Right lobe of liver (tissue), 6 donors: ENCODE results near the gene KCNQ5. TPM values are rescaled to one million over a fixed set of nuclear protein-coding genes. Genes with fewer than 3 reads are reported as not detected.

ENCODE experiments used
- ATAC-seq, 4 donors: fragments of 200-7000 bp; cut with Tn5 transposase; one replicate each; pipeline ENCODE4 v1.9.1; 2020; ENCODE audit warnings: mild to moderate bottlenecking in 4 of 4, moderate library complexity in 4 of 4
- DNase-seq, 3 donors: peaks; one replicate each; pipeline ENCODE4 v3.0.0-alpha.2; 2020
- H3K27ac ChIP-seq, 3 donors: fragments of 200-600 bp; one replicate each; pipeline ENCODE4 v1.8.0; 2022
- H3K27me3 ChIP-seq, 2 donors: fragments of 200-600 bp; one replicate each; pipeline ENCODE4 v1.8.0; 2022
- H3K36me3 ChIP-seq, 4 donors: fragments of 200-600 bp; sonication (generic) in 1 of 4; one replicate each; pipeline versions ENCODE4 v1.5.1 to v1.8.0; 2017 to 2022; ENCODE audit warnings: control low read depth in 1 of 4
- H3K4me1 ChIP-seq, 4 donors: fragments of 200-600 bp; sonication (generic) in 1 of 4; one replicate each; pipeline versions ENCODE4 v1.5.1 to v1.8.0; 2017 to 2022; ENCODE audit warnings: control low read depth in 1 of 4
- H3K4me3 ChIP-seq, 3 donors: fragments of 200-600 bp; one replicate each; pipeline ENCODE4 v1.8.0; 2022
- H3K9me3 ChIP-seq, 4 donors: fragments of 200-600 bp; sonication (generic) in 1 of 4; one replicate each; pipeline versions ENCODE4 v1.5.1 to v1.8.0; 2017 to 2022; ENCODE audit warnings: control low read depth in 1 of 4
- CTCF ChIP-seq, 4 donors: fragments of 200-600 bp in 3 of 4; fragments of 450-650 bp in 1 of 4; IDR thresholded peaks; one replicate each; pipeline versions ENCODE4 v1.5.1 to v1.8.0; 2016 to 2022; ENCODE audit warnings: antibody characterized with exemption in 4 of 4, mild to moderate bottlenecking in 2 of 4
- POLR2A ChIP-seq: fragments of 450-650 bp; IDR thresholded peaks from one replicate; pipeline ENCODE4 v1.6.1; 2017; ENCODE audit warnings: antibody characterized with exemption, mild to moderate bottlenecking
- WGBS: methylation state at CpG from one replicate; pipeline ENCODE4 v1.1.6; 2018; ENCODE audit warnings: low coverage, low lambda C conversion rate; ENCODE audit not compliant: insufficient coverage; ENCODE audit errors: missing lambda C conversion rate; 5-methylcytosine and 5-hydroxymethylcytosine counted together
- intact Hi-C, 2 donors: fragments of 100-400 bp; cut with DNase I; formaldehyde crosslinking; loops; one replicate each; pipeline versions ENCODE4 v1.11.2 to v1.14.1; 2022
- total RNA-seq, 6 experiments: library from RNA; depleted of rRNA in 2 of 6; stranded (reverse); fragments of >200 nt in 2 of 6; fragmentation: NEBNext Ultra II Directional in 3 of 6; extraction: Animal tissue kit (Norgen Biotek cat#: 25700) in 3 of 6; gene quantifications; one replicate each; pipeline versions ENCODE4 v1.1.0 to v1.2.4, GENCODE V29; 2016 to 2023
- donor health status: DM: no; HTN: yes; CAD: no.
- donor health status: DM: no; HTN: no; CAD: no.
- donor health status: DM: no; HTN: no; CAD: no.
- donor health status: DM: no; HTN: yes; CAD: no.
- donor health status: DM: no; HTN: yes; CAD: no.

Gene KCNQ5
- total RNA-seq, 6 experiments from 2014 or later: 0.04 to 0.11 TPM; not detected in 4

GRCh38 chr6:72956272-72956671 is 334.4 kb downstream of the KCNQ5 start:
- WGBS: 8% methylated on average over 1 of the region's 1 CpG
- no peaks in the 10 kb centered on the region for H3K4me1 ChIP-seq
- no peaks in the 10 kb centered on the region for H3K27me3 ChIP-seq
- ATAC-seq (no peak), DNase-seq (no peak)
- no peaks in the 10 kb centered on the region for H3K36me3 ChIP-seq
- H3K27ac ChIP-seq: no peak overlapping the region
- no peak overlapping the region for H3K4me3 ChIP-seq
- intact Hi-C loops: no loop called here
- no peak for TF ChIP-seq POLR2A
- no peak for TF ChIP-seq CTCF (IDR thresholded peaks at IDR 0.05)
- H3K9me3 ChIP-seq: no peaks in the 10 kb centered on the region

GRCh38 chr6:72959821-72960220 is 338.0 kb downstream of the KCNQ5 start:
- ATAC-seq: no peak
- no peak for DNase-seq
- H3K9me3 ChIP-seq: no peaks in the 10 kb centered on the region
- no peak for TF ChIP-seq POLR2A
- TF ChIP-seq CTCF (IDR thresholded peaks at IDR 0.05): no peak
- intact Hi-C loops: no loop called here
- 90% methylated on average over 2 of the region's 2 CpGs for WGBS
- no peak overlapping the region for H3K4me3 ChIP-seq
- no peaks in the 10 kb centered on the region for H3K36me3 ChIP-seq
- no peaks in the 10 kb centered on the region for H3K27me3 ChIP-seq
- no peaks in the 10 kb centered on the region for H3K4me1 ChIP-seq
- no peak overlapping the region for H3K27ac ChIP-seq

GRCh38 chr6:72963946-72964345 is 342.1 kb downstream of the KCNQ5 start:
- WGBS: 53% methylated on average over 2 of the region's 2 CpGs
- no peak for ATAC-seq

GRCh38 chr6:72966628-72967280 is 344.9 kb downstream of the KCNQ5 start:
- intact Hi-C loops: no loop called here
- 19% methylated on average over 1 of the region's 1 CpG for WGBS
- no peak for DNase-seq

More at GRCh38 chr6:72963946-72964345, 342.1 kb downstream of the KCNQ5 start:
- no peaks in the 10 kb centered on the region for H3K4me1 ChIP-seq
- H3K27me3 ChIP-seq: no peaks in the 10 kb centered on the region
- H3K27ac ChIP-seq: no peak overlapping the region
- H3K36me3 ChIP-seq: no peaks in the 10 kb centered on the region
- H3K4me3 ChIP-seq: no peak overlapping the region
- intact Hi-C loops: no loop called here
- TF ChIP-seq POLR2A (no peak), CTCF (IDR thresholded peaks at IDR 0.05) (no peak)
- DNase-seq: no peak
- no peaks in the 10 kb centered on the region for H3K9me3 ChIP-seq

More at GRCh38 chr6:72966628-72967280, 344.9 kb downstream of the KCNQ5 start:
- Histone ChIP-seq H3K36me3 (no peaks in the 10 kb centered on the region), H3K9me3 (no peaks in the 10 kb centered on the region), H3K4me3 (no peak overlapping the region), H3K27me3 (no peaks in the 10 kb centered on the region), H3K27ac (no peak overlapping the region), H3K4me1 (no peaks in the 10 kb centered on the region)
- ATAC-seq: no peak
- TF ChIP-seq POLR2A: no peak
- no peak for TF ChIP-seq CTCF (IDR thresholded peaks at IDR 0.05)
